ENCODE data around the gene PHLPP2.

The PHLPP2 gene, protein sequence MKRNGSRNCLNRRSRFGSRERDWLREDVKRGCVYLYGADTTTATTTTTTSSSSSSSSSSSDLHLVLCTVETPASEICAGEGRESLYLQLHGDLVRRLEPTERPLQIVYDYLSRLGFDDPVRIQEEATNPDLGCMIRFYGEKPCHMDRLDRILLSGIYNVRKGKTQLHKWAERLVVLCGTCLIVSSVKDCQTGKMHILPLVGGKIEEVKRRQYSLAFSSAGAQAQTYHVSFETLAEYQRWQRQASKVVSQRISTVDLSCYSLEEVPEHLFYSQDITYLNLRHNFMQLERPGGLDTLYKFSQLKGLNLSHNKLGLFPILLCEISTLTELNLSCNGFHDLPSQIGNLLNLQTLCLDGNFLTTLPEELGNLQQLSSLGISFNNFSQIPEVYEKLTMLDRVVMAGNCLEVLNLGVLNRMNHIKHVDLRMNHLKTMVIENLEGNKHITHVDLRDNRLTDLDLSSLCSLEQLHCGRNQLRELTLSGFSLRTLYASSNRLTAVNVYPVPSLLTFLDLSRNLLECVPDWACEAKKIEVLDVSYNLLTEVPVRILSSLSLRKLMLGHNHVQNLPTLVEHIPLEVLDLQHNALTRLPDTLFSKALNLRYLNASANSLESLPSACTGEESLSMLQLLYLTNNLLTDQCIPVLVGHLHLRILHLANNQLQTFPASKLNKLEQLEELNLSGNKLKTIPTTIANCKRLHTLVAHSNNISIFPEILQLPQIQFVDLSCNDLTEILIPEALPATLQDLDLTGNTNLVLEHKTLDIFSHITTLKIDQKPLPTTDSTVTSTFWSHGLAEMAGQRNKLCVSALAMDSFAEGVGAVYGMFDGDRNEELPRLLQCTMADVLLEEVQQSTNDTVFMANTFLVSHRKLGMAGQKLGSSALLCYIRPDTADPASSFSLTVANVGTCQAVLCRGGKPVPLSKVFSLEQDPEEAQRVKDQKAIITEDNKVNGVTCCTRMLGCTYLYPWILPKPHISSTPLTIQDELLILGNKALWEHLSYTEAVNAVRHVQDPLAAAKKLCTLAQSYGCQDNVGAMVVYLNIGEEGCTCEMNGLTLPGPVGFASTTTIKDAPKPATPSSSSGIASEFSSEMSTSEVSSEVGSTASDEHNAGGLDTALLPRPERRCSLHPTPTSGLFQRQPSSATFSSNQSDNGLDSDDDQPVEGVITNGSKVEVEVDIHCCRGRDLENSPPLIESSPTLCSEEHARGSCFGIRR (N-terminal part only)

GRCh38 chr16:71724320-71724751, at the start of gene PHLPP2:
TSS of gene PHLPP2 (minus strand) at chr16:71724701. CDS start at chr16:71714795, 9,906 bp downstream.
- no peak for DNase-seq

DNA sequence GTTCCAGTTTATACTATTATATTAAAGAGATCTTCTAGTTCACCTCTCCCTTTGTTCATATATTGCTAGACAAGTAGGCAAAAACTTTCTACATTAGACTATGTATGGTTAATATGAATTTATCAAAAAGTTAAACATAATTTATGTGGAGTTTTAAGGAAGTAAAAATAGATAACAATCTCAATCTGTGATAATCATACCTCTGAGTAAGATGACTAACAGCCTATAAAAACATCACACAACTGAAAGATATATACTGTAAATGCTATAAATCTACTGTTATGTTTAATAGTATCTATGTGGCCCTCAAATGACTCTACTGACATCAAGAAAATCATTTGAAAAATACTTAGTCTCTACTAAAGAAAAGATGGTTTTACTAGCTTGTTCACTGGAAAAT, 47.1 kb upstream of the PHLPP2 start:
- DNase-seq = no peak

- no peak for DNase-seq
These were observed 44.7 kb upstream of the PHLPP2 start for GRCh38 chr16:71769222-71769621.

DNA sequence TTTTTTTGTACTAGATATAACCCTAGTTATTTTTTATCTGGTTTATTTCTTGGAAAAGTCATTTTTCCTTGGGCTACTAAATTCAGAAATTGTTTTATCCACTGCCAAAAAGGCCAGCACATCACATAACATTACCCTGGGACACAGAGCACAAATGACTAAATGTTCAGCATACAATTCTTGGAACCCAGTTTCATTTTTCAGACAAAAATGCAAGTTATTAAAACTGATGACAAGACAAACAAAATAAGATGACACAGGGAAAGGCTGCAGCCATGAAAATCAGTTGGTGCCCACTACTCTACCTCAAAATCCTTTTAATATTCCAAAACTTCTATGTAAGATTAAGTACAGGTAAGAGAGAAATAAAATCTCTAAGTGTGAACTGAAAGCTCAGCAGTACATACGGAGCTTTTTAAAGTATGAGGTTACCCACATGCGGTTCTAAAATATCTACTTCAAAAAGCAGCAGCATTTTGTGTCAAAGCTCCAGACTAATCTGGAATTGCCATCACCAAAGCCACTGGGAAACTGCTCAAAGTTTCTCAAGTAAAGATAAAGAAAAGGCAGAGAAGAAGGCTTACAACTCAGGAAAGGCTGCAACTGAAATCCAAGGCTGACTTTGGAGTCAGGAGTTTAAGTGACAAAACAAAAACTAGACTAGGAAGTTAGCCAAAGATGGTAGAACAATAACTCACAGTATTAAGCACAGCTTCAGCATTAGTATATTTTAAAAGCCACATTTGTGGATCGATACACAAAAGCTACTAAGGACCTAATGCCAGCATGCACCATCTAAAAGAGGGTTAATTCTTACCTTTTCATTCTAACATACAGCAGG, 42.8 kb upstream of the PHLPP2 start:
- no peak for DNase-seq

DNA sequence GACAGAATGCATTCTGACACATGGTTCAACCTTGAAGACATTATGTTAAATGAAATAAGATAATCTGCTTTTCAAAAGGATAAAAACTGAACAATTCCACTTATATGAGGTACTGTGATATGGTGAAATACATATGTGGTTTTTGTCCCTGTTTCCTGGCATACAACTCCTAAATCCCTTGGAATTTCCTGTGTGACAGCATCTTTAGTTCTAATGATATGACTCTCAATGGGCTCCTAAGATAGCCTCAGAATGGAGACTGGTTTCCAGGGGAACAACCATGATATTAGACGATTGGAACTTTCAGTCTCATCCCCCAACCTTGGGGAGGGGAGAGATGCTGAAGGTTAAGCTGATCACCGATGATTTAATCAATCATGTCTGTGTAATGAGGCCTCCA, 37.7 kb upstream of the PHLPP2 start:
- no peak for DNase-seq

- DNase-seq = no peak
These were observed 36.6 kb upstream of the PHLPP2 start for GRCh38 chr16:71761097-71761496.

DNA sequence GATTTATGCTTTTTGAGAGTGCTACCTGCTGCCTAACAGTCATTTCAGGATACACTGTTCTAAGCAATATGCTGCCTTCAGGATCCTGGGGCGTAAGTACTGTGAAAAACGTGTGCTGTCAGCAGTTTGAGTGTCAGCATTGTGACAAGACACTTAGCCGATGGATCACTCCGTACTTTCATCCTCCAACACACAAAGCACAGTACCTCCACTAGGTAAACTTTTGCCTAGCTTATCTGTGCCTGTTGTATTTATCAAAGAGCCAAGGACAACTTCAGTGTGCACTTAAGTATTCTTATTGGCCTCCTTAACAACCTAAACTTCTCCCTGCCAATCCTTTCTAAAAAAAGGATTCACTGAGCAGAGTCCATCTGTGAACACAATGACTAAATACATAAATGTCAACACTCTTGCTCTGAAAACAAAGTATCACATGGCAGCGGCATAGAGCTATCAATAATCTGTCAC, 33.8 kb upstream of the PHLPP2 start:
- DNase-seq = no peak

- DNase-seq = no peak
These were observed 30.2 kb upstream of the PHLPP2 start for GRCh38 chr16:71754652-71755051.

- DNase-seq = no peak
These were observed 29.6 kb upstream of the PHLPP2 start for GRCh38 chr16:71754108-71754507.

- DNase-seq = no peak
These were observed 23.7 kb upstream of the PHLPP2 start for GRCh38 chr16:71748226-71748625.

GRCh38 chr16:71746442-71747046, 22.0 kb upstream of the PHLPP2 start:
- peak; percentile 62 for DNase-seq

DNA sequence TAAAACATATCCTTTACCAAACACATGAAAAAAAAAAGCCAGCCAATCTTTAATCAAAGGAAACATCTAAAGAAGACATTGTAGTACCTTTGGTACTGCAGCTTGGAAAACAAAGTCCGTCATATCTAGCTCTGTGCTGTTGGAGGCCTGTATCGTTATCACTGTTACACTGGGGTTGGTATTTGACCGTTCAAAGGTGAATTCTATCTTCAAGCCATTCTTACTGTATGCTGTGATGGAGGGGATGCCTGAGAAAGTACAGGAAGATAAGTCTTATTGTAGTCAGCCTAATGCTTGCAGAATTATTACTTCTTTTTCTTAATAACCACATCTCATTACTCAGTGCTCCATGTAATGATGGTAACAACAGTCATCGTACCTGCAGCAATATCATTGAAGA, 14.4 kb upstream of the PHLPP2 start:
- no peak for DNase-seq

DNA sequence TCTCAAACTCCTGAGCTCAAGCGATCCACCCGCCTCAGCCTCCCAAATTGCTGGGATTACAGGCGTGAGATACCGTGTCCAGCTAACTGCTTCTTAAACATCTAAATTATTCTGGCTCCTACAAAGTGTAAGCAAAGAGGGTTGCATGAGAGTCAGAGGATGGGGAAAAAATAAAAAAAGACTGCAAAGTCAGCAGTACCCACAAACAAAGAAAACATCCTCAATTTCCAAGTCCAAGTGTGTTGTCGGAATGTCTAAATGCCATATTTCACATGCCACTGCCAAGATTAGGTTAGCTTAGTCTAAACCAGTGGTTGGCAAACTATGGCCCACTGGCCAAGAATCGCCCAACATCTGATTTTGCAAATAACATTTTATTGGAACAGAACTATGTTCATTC, 13.0 kb upstream of the PHLPP2 start:
- DNase-seq = no peak

GRCh38 chr16:71734511-71734910, 10.0 kb upstream of the PHLPP2 start:
- no peak for DNase-seq

DNA sequence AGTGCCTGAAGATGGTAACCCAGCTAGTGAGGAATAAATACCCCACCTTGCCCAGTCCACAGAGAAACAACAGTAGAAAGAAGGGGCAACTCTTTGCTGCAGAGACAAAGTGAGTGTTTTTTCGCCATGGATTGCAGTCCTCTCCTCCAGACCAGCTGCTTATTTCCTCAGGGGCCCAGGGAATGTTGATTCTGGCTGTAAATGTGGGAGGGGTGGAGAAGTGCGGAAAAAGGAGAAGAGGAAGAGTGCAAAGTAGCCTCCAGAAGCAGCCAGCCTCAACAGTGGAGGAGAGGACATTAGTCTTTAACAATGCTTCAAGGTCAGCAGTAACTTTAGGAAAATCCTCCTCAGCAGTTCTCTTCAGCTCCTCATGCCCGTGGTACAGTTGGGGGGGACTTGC, 8.1 kb upstream of the PHLPP2 start:
- DNase-seq = no peak

- no peak for DNase-seq
These were observed 3.2 kb upstream of the PHLPP2 start for GRCh38 chr16:71727551-71728324.

DNA sequence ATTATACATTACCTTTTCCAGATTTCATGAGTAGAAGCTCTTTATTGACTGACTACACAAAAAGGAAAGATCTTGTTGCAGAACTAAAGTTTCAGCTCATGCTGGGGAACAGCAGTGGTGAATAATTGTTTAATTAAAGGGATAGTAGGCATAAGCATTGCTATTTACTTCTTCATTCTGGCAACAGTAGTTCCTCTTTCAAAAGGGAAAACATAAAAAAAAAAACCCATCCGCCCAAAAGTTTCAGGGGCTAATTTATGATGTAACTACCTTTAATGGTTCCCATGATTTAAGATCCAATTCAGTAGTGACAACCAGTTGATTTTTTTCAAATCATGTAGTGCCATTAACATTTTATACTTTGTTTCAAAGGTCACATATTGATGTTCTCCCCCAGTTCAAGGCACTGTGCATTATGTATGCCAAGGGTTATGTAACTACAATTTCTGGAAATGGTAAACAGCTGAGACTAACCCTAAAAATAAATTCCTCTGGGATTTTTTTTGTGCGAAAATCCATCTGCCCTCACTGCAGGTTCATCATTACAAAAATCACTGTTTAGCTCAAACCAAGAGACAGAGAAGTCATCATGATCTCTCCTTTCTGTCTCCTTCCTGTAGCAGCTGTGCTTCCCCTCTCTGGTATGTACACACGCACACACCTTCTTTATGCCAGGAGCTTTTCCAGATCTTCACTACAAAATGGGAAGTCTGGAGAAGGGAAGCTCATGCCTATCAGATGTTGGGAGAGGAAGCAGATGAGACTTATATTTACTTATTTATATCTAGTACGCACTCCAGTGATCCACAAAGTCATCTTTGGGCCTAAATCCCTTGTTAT, 2.2 kb upstream of the PHLPP2 start:
- DNase-seq = no peak

DNA sequence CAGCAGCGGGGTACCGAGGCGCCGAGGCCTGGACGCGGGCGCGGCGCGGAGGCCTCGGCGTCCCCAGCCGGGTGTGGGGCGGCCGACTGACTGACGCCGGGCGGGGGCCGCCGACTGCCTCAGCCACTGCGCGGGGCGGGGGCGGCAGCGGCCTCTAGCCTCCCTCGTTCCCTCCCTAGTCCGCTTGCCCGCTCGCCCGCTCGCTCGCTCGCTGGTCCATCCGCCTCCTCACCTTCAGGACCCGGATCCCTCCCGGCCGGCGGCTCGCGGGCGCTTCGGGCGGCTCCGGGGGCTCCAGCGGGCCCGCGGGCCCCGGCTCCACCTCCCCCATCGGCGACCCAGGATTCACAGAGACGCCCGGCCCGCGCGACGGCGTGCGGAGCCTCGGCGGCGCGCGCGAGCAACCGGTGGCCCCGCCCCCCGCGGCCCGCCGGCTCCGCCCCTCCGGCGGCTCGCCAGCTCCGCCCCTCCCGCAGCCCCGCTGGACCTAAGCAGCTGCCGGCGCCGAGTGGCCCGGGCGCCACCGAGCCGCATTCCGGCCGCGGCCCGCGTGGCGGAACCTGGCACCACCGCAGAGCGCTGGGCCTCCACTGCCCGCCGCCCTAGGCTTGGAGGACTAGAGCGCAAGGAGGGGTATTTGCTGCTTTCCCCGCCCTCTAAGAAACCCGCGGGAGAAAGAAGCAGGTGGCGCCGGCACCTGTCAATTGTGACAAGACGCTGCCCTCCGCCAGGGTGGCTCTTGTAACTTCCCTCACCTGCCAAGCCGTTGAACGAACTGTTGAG, 773 bp downstream of the PHLPP2 start:
- DNase-seq = peak; percentile 82

Measured in CD4-positive, alpha-beta T cell treated with Interleukin-21 for 1 hour (primary cell).